GM19372 (cell line): Measurements from ENCODE around the gene EPHB1.
"Not testable (repeated sequence)": the region's sequence is repeated elsewhere in the genome, so short reads cannot be mapped to it uniquely, and the experiment has no call there.

Source experiments
- ATAC-seq: cut with Tn5 transposase; IDR thresholded peaks from one replicate; pipeline ENCODE4 v1.9.1; 2021; ENCODE audit warnings: mild to moderate bottlenecking, low read depth, moderate library complexity; ENCODE audit not compliant: unreplicated experiment

Gene EPHB1

DNA sequence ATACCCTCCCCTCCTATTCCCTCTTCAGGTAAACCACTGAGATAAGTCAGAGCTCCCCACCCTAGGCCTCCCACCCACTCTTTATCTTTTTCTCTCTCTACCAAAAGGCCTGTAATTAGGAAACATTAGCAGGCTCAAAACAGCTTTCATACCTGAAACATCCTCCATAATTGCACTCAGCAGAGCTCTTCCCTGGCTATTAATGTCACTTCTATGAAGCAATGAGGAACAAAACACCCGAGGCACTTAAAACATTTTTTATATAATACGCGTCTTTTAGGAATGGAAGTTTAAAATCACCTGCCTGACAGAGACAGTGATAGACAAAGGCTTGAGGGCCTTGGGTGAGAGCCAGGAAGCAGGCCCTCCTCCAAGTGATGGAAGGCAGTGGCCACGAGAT is 138.9 kb downstream of the EPHB1 start:
- ATAC-seq: no peak

DNA sequence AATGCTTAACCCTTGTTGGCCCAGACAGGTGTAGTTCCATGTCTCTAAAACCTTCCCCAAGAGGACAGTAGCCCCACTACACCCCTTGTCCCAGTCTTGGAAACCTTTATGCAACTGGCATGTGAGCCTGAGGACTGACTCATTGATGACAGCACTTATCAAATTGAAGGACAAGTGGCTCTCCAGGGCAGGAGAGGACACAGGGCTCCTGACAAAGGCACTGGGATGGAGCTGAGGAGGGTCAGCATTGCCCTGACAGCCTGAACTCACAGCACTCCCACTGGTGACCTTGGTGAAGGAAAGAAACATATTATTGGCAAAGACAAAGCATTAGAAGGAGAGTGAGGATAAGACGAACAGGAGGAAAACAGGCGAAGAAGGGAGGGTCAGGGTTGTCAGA is 139.9 kb downstream of the EPHB1 start:
- no peak for ATAC-seq

DNA sequence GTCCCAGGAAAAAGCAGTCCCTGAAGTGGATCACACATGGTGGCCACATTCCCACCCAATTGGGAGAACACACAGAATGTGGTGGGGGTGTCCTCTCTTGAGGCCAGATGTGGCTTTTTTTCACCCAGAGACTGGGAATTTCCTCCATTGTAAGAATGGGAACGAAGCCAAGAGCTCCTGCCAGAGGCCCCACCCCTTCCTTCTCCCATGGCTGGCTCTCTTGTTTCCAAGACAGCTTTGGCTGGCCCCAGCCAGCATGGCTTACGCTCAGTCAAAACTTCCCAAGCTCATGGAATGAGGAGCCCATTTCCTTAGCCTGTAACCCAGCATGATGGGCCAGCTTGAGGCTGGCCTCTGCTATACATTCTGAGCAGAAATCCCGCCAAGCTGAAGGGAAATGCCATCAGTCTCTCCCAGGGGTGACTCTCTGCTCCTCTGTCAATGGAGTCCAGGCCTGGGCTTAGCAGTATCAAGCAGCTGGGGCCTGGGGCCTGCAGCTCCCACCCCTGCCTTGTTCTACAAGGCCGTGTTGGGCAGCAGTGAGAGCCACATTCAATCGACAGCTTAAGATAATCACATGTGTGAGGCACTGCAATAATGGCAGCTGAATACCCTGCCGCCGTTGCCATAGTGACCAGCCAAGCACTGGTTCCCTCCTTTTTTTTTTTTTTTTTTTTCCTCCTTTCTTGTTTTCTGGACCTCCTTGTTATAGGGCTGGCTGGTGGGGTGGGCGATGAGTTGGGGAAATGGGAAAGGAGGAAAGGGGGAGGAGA is 142.4 kb downstream of the EPHB1 start:
- no peak for ATAC-seq

DNA sequence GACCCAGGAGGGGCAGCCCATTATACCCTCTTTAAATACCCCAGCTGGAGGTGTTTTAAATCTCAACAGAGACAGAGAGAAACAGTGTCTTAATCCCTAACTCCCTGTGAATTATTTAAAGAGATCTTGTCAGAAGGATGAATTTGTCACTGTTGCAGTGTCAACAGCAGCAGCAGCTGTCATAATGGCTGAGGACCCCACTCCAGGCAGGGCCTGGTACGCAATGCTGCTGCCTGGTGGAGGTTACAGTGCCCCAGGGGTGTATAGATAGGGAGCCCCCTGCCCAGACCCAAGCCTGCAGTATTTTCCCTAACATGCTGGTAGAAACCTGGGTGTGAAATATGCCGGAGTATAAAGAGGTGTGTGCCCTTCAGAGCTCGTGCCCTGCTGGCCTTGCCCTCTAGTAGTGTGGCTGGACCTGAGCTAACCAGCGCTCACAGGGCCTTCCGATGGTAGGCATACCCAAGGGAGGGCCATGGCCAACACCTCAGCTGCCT is 143.0 kb downstream of the EPHB1 start:
- no peak for ATAC-seq

DNA sequence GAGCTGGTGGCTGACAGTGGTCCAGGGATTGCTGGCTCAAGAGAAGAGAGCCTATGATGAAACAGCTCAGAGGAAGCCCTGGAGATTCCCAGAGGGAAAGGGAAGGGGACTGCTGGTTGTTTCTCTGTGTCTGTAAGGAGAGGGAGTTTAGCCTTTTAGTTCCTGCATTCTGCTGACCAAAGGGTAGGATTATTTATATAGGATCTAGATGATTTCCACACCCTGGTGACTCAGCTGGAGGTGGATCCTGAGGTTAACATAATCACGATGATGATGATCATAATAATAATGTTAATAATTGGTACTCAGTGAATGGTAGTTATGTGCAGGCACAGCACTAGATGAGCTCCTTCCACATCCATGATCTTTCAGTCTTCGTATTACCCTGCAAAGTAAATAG is 144.9 kb downstream of the EPHB1 start:
- ATAC-seq: no peak

DNA sequence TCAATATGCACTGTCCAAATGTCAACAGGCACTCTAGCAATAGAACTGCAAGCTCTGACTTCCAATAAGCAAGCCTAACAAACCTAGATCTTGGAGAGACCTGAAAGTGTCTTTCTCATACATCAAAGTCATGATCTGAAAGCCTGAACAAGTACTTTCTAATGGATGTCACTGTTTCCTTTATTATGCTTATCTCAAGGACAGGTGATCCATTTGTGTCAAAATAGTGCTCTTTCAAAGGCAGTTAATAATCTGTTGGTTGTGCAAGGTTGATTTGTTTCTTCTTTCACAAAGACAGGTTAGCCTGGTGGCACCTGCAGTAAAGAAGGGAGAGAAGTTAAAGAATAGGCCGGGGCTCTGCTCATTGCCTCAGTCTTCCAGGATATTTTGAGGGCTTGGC is 146.8 kb downstream of the EPHB1 start:
- ATAC-seq: no peak

DNA sequence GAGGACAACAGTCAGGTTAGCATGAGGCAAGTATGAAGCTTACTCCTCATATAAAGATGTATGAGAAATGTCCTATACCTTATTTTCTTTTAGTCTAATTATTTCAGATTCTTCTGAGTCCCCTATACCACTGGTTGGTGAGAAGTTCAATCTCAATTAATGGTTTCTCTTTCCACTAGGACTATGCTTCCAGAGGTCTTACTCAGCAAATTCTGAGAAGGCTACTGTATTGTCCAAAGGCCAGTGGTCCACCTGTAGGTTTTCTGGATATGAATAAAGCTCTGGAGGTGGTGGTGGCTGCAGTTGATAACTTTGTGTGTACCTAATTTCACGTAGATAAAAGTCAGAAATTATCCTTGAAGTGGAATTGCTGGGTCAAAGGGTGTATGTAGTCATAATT is 149.4 kb downstream of the EPHB1 start:
- ATAC-seq: no peak

DNA sequence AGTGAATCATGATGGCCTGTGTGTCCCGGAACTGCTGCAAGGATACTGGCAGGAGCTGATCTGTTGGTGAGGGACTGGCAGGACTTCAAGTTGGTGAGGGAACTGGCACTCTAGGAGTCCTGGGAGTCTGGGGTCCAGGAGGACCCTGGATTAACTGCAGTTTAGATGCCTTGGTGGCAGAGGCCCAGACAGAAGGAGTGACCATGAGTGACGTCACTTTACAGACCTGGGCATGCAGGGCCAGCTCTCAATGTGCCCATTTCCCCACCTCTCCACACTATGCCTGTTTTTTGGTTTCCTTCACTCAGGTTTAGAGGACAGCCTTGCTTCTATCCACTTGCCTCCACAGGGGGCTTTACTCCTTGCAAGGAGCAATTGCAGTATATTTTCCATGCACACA is 154.1 kb downstream of the EPHB1 start:
- ATAC-seq: no peak

DNA sequence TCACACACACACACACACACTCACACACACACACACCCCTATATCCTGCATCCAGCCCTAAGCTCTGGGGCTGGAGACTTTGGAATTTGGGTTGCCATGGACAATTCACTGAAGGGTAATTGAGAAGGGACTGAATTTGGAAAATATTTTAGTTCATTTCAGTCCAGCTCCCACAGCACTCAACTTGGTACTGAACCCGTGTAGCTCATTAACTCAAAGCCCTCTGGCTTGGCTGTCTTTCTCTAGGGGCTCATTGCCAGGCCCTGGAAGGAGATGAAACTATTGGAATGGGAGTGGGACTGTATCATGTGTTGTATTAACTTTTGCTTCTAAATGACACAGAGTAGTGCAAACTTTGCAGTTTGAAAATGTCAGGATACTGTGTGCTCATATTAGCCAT is 157.3 kb downstream of the EPHB1 start:
- no peak for ATAC-seq

DNA sequence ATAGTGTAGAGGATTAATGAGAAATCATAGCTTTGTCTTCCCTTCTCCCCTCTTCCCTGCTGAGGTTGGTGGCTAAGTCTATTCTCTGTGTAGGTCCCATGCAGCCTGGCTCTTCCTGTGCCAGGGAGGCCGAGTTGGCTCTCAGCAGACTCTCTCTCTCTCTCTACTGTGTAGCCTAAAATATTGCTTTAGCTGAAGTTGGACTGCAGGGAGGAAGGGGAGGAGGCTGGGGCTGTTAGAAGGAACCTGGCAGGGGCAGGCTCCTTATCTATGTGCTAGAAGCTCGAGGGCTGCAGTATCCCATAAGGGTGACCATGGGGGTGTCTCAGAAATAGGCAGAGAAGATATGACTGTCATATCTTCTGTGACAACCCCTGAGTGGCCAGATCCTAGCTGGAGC is 160.8 kb downstream of the EPHB1 start:
- ATAC-seq: peak; percentile 10

DNA sequence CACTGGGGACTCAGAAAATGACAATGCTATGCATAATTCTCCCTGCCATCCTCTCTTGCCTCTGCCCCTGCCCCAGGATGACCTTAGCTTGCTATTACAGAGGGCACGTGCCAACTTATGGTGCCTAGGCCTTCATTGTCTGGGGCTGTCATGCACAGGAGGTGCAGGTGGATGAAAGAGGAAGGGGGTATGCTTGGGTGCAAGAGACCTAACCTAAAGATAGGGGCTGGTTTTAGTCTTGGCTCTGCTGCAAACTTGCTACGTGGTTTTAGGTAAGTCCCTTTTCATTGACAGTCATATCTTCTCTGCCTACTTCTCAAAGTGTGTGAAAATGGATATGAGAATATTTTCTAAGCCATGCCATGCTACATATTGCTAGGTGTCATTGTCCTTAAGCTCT is 161.3 kb downstream of the EPHB1 start:
- ATAC-seq: peak; percentile 61

DNA sequence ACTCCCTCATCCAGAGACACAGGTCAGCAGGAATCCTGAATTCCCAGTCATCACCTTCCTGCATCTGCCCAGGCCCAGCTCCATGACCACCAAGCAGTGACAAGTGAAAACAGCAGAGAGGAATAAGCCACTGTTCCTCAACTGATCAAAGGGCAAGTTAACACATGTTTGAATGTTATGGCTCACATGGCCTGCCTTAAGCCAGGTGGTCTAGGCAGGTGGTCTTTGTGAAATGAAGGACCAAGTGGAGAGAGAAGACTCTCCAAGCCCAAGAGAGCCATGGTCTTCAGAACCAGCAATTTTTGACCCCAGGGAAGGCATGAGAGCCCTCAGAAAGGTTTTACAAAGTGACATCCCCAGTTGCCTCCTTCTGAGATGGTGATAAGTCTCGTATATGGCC is 161.8 kb downstream of the EPHB1 start:
- ATAC-seq: no peak

DNA sequence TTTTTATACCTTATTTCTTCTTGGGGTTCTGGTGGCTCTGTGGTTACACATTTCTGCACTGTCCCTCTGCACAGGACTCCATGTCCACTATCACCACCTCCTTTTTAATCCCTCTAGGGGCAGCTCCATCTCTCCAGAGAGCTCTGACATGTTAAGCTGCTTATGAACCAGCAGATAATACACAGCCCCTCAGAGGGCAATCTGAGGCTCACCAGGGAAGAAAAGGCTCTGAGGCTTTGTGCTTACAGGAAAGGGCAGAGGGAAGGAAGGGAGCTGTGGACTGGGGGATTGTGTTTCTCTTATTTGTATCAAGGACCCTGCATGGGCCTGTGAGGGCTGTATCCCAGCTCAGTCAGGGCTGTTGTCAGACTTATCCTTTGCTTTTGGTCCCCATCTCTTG is 164.5 kb downstream of the EPHB1 start:
- ATAC-seq: no peak

DNA sequence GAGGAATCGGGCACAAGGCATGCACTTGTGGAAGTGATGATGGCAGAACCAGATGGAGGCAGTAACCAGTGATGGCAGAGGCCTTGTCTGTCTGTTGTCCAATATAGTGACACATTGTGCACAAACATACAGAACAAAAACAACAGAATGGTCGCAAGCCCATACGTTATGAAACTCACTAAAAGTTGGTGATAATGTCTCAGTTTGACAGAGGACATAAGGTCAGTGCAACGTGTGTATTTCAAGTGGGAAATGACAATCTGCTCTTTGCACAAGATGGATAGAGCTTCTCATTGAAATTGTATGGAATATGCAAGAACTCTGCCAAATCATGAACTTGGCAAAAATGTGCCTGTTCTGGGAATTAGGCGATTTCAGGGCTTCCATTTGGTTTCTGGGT is 169.2 kb downstream of the EPHB1 start:
- no peak for ATAC-seq

DNA sequence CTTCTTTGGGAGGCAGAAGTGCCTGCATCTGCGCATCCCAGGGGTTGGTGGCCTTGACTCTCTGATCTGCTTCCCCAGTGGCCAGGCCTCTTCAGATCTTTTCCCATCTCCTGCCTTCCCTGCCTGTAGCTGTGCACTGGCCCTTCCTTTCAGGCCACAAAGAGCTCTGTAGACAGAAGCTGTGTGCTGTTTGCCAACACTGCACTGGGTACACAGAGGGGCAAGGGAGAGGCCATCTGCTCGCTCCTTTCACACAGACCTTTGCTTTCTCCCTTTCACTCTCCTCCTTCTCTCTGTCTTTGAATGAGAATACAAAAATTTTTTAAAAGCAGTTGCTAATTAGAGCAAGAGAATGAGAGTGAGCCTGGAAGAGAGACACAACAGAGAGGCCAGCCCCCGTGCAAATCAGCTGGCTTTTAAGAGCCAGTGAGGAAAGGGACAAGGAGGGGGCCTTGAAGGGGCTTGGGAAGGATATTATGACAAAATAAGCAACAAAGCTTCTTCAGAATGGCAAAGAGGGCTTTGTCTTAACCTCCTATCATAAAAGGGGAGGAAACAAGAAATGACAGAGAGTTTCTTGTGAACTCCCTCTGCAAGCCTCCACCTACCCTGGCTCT is 170.9 kb downstream of the EPHB1 start:
- no peak for ATAC-seq

DNA sequence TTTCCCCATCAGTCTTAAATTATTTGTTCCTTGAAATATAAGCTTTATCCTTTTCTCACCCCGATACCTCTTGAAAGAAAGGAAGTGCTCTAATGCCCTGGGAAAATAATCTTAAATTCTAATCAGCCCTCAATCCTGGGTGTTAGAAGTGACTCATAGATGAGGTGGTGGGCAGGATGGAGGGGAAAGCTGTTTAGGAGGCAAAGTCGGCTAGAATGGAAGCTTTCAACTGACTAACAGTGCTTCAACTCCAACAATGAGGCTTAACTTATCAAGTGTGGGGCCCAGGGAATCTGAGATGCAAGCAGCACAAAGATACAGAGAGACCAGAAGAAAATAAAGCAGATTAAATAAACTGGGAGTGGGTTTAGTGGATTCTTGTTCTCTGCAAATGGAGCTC is 175.8 kb downstream of the EPHB1 start:
- no peak for ATAC-seq

DNA sequence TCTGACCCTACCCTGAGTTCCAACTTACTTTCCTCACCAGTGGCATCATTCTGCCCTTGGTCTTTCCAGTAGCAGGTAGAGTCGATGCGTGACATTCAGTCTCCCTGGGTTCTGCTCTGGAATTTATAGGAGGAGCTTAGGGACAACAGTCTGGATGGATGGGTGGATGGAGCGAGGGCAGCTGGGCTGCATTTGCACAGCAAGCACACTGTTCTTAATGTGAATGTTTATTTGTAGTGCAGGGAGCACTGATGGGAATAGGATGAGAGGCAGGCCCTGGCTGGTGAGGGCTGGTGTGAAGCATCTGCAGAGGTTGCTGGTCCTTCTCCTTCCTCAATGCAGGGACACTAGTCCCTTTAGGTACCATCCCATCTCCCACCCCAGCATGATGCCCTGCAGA is 176.2 kb downstream of the EPHB1 start:
- ATAC-seq: no peak

DNA sequence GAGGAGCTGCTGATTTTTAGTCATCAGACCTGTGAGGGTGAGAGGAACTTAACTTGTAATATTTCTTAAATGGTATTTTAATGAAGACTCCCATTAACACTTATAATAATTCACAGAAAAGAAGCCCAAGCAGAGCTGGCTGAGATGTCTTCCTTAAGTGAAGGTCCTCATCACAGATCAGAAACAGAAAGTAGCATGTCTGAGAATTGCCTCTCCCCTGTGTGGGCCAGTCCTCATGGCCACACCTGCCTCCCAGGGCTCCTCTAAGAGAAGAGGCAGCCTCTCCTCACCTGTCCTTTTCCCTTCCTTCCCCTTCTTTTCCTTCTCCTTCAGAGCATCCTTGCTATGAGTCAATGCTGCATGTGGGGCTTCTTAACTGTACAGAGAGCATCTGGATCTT is 176.8 kb downstream of the EPHB1 start:
- not testable (repeated sequence) for ATAC-seq

DNA sequence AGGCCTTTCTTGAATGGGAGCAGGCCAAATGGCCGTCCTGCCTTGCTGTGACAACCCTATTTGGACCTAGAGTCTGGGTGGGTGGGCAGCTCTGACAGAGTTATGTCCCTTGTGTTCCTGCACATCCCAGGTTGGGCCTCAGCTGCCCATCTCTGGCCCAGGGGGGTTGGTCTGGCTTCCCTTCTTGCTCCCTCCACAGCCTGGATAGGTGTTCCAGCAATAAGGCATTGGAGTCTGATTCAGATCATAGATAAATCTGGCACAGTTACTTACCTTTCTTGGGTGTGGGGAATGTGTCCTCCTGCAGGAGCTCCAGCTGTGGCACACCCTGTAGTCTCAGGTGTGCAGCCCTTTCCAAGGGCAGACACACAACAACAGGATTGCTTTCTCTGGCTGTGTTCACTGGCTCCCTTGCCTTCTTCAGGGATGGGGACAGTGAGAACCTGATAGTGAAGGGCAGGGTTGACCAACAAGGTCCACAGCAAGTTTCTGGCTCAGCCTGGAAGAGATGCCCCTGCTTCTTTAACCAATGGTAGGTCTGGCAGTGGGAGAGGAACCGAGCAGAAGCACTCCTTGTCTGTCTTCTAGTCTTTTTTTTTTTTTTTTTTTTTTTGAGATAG is 177.9 kb downstream of the EPHB1 start:
- ATAC-seq: no peak

DNA sequence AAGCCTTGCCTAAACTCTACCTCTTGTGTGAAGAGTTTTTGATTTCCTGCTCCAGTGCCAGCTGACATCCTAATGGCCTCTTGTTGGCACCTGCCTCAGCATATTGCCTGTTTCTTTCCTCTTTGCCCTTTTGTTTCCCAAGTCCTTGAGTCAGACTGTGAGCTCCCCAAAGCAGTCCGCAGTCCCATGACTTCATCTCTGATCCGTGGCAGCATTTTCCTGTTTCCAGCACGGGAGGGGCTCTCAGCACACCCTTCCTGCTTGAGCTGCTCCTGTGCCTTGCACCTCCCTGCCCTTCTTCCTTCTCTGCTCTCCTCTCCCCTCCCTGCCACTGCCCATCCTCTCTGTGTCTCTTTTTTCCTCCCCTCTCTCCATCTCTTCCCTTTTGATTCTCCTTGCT is 179.6 kb downstream of the EPHB1 start:
- ATAC-seq: no peak

DNA sequence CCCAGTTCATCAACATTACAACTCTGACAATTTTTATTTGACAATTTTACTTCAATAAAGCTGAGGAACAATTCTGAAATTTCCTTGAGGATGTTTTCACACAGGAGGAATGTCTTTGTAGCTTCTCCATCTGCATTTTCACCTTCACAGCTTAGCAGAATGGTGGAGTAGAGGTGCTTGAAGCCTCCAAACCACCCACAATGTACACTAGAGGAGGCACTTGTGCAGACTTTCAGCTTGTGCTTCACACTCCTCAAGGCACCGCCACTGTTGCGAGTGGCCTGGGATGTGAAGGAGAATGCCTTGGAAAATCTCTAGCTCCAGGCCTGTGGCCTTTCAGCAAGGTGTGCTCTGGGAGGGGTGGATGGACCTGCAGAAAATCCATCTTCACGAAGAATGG is 181.9 kb downstream of the EPHB1 start:
- ATAC-seq: no peak

DNA sequence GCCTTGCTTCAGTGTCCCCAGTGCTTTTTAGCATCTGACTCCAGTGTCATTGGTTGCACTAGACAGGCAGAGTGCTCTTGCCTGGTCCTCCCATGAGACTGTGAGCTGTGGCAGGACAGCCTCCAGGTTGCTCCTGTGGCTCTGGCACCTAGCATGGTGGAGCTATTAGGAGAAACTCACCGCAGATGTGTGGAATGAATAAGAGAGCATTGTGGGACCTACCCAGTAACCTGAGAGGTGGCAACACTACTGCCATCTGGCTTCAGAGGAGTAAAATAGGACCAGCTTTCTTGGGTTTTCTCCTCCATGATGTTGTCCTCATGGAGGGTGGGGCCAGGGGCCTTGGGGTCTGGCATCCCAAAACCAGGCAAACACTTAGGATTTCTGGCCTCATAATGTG is 183.6 kb downstream of the EPHB1 start:
- ATAC-seq: no peak
